BLaER1 treated with 17β-estradiol and CSF1 and Interleukin-3, amounts not matched to agents 10 nM and 100 nM (cell line): ENCODE measurements around the gene ROBO1.

Source experiments
- H3K27ac ChIP-seq, 11 experiments: shearing (Covaris generic); formaldehyde crosslinking; 2 replicates each; pipeline ENCODE4 v1.8.1; 2022
- H3K27me3 ChIP-seq, 11 experiments: shearing (Covaris generic); formaldehyde crosslinking; 2 replicates each; pipeline ENCODE4 v1.8.1; 2022
- H3K36me3 ChIP-seq, 11 experiments: shearing (Covaris generic); formaldehyde crosslinking; 2 replicates each; pipeline ENCODE4 v1.8.1; 2022
- H3K4me1 ChIP-seq, 10 experiments: shearing (Covaris generic); formaldehyde crosslinking; 2 replicates each; pipeline ENCODE4 v1.8.1; 2022
- H3K4me2 ChIP-seq, 11 experiments: shearing (Covaris generic); formaldehyde crosslinking; 2 replicates each; pipeline ENCODE4 v1.8.1; 2022
- H3K4me3 ChIP-seq, 10 experiments: shearing (Covaris generic); formaldehyde crosslinking; 2 replicates each; pipeline ENCODE4 v1.8.1; 2022
- H3K9ac ChIP-seq, 11 experiments: shearing (Covaris generic); formaldehyde crosslinking; 2 replicates each; pipeline ENCODE4 v1.8.1; 2022
- H3K9me3 ChIP-seq, 11 experiments: shearing (Covaris generic); formaldehyde crosslinking; replicated peaks in 1 of 11; 2 replicates each; pipeline ENCODE4 v1.8.1; 2022
- H4K20me1 ChIP-seq, 11 experiments: shearing (Covaris generic); formaldehyde crosslinking; 2 replicates each; pipeline ENCODE4 v1.8.1; 2022
- Cebpa-rat ChIP-seq, 11 experiments: shearing (Covaris generic); IDR thresholded peaks; 2 replicates each; pipeline ENCODE4 v1.8.1; 2022

Gene ROBO1

DNA sequence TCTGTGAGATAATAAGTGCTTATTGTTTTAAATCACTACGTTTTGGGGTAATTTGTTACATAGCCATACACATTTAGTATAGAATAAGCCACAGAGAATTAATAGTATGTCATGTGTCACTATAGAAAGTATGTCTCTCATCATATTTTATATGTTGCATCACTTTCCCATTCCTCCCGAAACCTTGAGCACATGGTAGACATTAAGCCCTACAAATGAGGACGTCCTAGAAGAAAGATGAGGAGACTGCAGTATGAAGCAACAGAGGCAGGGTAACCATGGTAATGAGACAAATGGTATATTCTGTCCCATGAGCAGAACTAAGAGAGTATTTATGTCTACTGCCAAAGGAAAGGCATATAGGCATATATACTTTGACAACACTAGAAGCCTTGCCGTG is 720.2 kb downstream of the ROBO1 start:
- peaks cover 15 to 31% (median 19%) of the 10 kb centered on the region in 11 experiments for H3K9me3 ChIP-seq
- H3K9ac ChIP-seq, result no peak overlapping the region
- H3K4me3 ChIP-seq, result no peak overlapping the region
- no peaks in the 10 kb centered on the region for H4K20me1 ChIP-seq
- no peaks in the 10 kb centered on the region for H3K36me3 ChIP-seq
- H3K4me2 ChIP-seq, result no peak overlapping the region
- H3K4me1 ChIP-seq, result no peaks in the 10 kb centered on the region
- H3K27me3 ChIP-seq, result no peaks in the 10 kb centered on the region
- no peak for TF ChIP-seq Cebpa-rat (IDR thresholded peaks at IDR 0.05)
- H3K27ac ChIP-seq, result no peak overlapping the region

DNA sequence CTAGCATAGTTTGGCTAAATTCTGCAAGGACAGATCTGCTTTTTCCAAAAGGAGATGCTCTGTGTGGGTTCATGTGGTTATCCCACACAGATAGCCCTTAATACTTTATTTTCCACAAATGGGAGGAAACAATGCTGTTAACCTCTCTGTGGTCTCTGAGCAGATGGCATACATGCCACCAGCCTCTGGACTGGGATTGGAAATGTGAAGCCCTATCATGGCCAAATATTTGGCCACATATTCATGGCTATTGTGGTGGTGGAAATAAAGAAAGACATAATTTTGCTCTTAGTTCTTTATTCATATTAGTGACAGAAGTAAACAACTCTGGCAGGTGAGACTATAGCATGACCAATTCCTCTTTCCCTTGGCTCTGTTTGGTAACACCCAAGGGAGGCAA is 726.2 kb downstream of the ROBO1 start:
- no peak overlapping the region for H3K27ac ChIP-seq
- no peaks in the 10 kb centered on the region for H3K4me1 ChIP-seq
- H3K4me2 ChIP-seq, result no peak overlapping the region
- no peak overlapping the region for H3K9ac ChIP-seq
- no peaks in the 10 kb centered on the region for H3K9me3 ChIP-seq
- no peaks in the 10 kb centered on the region for H3K27me3 ChIP-seq
- H4K20me1 ChIP-seq, result no peaks in the 10 kb centered on the region
- no peak for TF ChIP-seq Cebpa-rat (IDR thresholded peaks at IDR 0.05)
- H3K36me3 ChIP-seq, result no peaks in the 10 kb centered on the region
- no peak overlapping the region for H3K4me3 ChIP-seq

DNA sequence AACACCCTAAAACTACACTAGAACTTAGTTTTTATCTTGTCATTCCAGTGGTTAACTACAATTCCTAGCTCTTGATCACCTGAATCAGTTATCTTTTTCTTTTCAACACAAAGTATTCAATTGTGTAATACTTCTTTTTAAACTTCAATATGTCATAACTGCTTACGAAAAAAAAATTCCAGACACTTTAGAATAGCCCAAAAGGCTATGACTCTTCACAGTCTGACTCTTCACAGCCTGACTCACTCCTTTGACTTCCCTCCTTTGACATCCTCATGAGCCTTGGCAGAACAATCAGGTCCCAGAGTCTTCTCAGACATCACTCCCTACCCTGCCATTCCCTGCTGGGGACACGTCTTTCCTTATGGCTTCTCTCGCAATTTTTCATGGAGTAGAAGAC is 727.1 kb downstream of the ROBO1 start:
- Histone ChIP-seq H3K36me3 (no peaks in the 10 kb centered on the region), H4K20me1 (no peaks in the 10 kb centered on the region), H3K9ac (no peak overlapping the region), H3K4me3 (no peak overlapping the region), H3K4me1 (no peaks in the 10 kb centered on the region), H3K4me2 (no peak overlapping the region), H3K27ac (peak overlapping the region in 1 of 11 experiments; percentile 11; a peak in 1 of 22 replicates), H3K27me3 (no peaks in the 10 kb centered on the region), H3K9me3 (no peaks in the 10 kb centered on the region)
- TF ChIP-seq Cebpa-rat (IDR thresholded peaks at IDR 0.05), result no peak

DNA sequence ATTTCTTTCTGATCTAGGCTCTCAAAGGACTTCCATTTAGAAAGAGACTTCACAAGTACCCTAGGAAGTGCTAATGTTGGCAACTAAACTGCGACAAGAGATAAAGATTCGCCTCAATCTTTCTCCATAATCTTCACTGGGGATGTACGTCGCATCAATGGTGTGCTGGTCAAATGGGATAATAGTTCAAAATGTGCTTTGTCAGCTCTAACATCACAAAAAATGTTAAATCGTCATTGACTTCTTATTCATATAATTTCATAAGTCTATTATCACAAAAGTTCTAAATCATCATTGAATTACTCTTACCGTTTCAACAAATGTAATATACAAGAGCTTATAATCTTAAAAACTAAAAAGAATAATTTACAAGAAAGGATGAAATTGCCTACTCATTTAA is 727.7 kb downstream of the ROBO1 start:
- Histone ChIP-seq H3K4me1 (no peaks in the 10 kb centered on the region), H3K27ac (peak overlapping the region in 1 of 11 experiments; percentile 11; a peak in 1 of 22 replicates), H3K27me3 (no peaks in the 10 kb centered on the region), H3K4me3 (no peak overlapping the region), H4K20me1 (no peaks in the 10 kb centered on the region), H3K36me3 (no peaks in the 10 kb centered on the region), H3K9me3 (no peaks in the 10 kb centered on the region), H3K9ac (no peak overlapping the region), H3K4me2 (no peak overlapping the region)
- no peak for TF ChIP-seq Cebpa-rat (IDR thresholded peaks at IDR 0.05)

DNA sequence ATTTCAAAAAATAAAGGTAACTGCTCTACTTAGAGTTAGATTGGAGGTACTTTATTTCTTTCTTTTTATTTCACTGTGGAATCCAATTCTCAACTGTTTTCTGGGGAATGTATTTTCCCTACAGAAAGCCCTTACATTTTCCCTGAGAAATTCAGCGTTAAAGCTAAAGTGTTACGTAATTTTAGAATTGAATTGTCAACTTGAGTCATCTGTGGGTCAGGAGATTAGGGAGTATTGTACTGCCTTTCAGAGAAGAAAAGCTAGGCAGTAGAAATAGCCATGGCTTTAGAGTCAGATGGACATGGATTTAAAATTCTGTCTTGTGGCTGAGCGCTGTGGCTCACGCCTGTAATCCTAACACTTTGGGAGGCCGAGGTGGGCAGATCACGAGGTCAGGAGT is 728.6 kb downstream of the ROBO1 start:
- no peak overlapping the region for H3K9ac ChIP-seq
- H3K4me3 ChIP-seq, result no peak overlapping the region
- no peaks in the 10 kb centered on the region for H4K20me1 ChIP-seq
- no peaks in the 10 kb centered on the region for H3K9me3 ChIP-seq
- H3K4me2 ChIP-seq, result no peak overlapping the region
- TF ChIP-seq Cebpa-rat (IDR thresholded peaks at IDR 0.05), result no peak
- no peaks in the 10 kb centered on the region for H3K4me1 ChIP-seq
- no peak overlapping the region for H3K27ac ChIP-seq
- no peaks in the 10 kb centered on the region for H3K36me3 ChIP-seq
- no peaks in the 10 kb centered on the region for H3K27me3 ChIP-seq

DNA sequence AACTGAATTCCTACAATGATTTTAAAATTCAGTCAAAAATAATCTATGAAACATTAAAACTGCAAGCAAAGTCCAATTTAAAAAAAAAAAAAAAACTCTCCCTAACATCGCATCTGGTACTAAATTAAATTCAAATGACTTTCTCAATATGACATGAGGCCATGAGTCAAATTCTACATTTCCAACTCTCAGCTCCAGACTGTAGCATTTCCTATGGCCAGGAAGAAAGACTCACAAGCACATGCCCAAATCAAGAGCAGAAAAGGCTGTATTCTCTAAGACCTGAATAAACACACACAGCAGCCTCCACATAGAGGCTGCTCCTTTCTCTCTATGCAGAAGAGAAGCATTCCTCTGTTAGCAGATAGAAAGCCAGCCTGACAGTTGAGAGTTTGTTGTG is 729.2 kb downstream of the ROBO1 start:
- no peaks in the 10 kb centered on the region for H3K9me3 ChIP-seq
- H3K9ac ChIP-seq, result no peak overlapping the region
- no peak overlapping the region for H3K4me3 ChIP-seq
- H4K20me1 ChIP-seq, result no peaks in the 10 kb centered on the region
- H3K36me3 ChIP-seq, result no peaks in the 10 kb centered on the region
- no peak overlapping the region for H3K4me2 ChIP-seq
- H3K4me1 ChIP-seq, result no peaks in the 10 kb centered on the region
- no peak overlapping the region for H3K27ac ChIP-seq
- H3K27me3 ChIP-seq, result no peaks in the 10 kb centered on the region
- no peak for TF ChIP-seq Cebpa-rat (IDR thresholded peaks at IDR 0.05)

DNA sequence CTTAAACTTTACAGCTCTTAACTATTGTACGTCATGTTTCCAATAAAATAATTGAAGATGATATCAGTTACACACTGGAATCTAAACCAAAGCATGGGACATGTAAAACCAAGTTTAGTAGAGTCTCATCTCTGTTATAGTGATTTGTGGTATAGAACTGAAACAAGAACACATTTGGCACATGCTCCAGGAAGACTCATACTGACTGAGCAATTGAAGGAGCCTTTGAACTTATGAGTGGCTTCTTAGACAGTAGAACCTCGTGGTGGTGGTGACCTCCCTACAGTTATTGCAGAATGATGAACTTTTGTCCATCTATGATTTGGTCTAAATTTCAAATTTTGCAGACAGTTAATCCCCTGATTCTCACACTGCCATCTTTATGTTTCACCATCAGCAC is 729.7 kb downstream of the ROBO1 start:
- Histone ChIP-seq H3K4me3 (no peak overlapping the region), H3K27ac (no peak overlapping the region), H3K4me1 (no peaks in the 10 kb centered on the region), H3K9me3 (no peaks in the 10 kb centered on the region), H4K20me1 (no peaks in the 10 kb centered on the region), H3K36me3 (no peaks in the 10 kb centered on the region), H3K4me2 (no peak overlapping the region), H3K27me3 (no peaks in the 10 kb centered on the region), H3K9ac (no peak overlapping the region)
- TF ChIP-seq Cebpa-rat (IDR thresholded peaks at IDR 0.05), result no peak

DNA sequence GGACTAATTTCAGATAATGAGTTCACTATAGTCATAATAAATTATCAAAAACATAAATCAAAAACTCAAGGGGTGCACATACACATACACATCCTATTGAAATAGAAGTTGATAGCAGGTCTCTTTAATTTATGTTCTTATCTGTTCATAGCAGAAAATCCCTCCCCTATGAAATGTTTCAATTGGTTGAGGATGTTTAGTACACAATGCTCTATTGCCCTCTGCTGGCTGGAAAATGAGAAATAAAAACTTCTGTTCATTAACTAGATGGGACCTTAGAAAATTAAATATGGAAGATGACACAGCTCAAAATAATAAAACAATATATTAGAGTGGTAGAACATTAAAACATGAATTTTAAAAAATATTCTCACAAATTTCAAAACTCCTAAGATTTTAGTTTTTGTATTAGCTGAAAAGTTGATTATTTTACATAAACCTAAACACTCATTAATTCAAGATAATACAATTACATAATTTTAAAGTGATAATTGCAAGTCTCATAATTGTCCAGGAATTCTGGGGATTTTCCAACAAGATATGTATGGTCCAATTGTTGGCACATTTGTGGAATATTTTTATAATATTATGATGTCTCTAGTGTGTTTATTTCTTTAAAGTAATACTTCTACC is 735.0 kb downstream of the ROBO1 start:
- Histone ChIP-seq H3K4me2 (no peak overlapping the region), H3K27ac (no peak overlapping the region), H3K4me1 (no peaks in the 10 kb centered on the region), H3K4me3 (no peak overlapping the region), H3K27me3 (no peaks in the 10 kb centered on the region), H4K20me1 (no peaks in the 10 kb centered on the region), H3K36me3 (no peaks in the 10 kb centered on the region), H3K9ac (no peak overlapping the region), H3K9me3 (no peaks in the 10 kb centered on the region)
- TF ChIP-seq Cebpa-rat (IDR thresholded peaks at IDR 0.05), result no peak

DNA sequence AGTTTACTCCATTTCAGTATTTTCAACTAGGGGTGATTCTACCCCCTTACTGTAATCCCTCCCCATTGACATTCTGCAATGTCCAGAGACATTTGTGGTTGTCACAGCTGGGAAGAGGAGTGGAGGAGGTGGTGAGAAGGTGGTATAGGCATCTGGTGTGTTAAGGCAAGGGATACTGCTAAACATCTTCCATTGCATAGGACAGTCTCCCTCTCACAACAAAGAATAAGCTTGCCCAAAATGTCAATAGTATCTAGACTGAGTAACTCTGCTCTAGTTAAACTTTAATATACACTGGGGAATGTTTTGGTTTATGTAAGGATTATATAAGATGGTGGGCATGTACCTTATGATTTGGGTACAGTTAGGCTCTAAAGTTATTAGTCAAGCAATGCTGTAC is 737.6 kb downstream of the ROBO1 start:
- TF ChIP-seq Cebpa-rat (IDR thresholded peaks at IDR 0.05), result no peak
- H3K4me2 ChIP-seq, result no peak overlapping the region
- H3K36me3 ChIP-seq, result no peaks in the 10 kb centered on the region
- no peaks in the 10 kb centered on the region for H4K20me1 ChIP-seq
- H3K4me3 ChIP-seq, result no peak overlapping the region
- H3K9ac ChIP-seq, result no peak overlapping the region
- no peak overlapping the region for H3K27ac ChIP-seq
- no peaks in the 10 kb centered on the region for H3K4me1 ChIP-seq
- no peaks in the 10 kb centered on the region for H3K9me3 ChIP-seq
- no peaks in the 10 kb centered on the region for H3K27me3 ChIP-seq

DNA sequence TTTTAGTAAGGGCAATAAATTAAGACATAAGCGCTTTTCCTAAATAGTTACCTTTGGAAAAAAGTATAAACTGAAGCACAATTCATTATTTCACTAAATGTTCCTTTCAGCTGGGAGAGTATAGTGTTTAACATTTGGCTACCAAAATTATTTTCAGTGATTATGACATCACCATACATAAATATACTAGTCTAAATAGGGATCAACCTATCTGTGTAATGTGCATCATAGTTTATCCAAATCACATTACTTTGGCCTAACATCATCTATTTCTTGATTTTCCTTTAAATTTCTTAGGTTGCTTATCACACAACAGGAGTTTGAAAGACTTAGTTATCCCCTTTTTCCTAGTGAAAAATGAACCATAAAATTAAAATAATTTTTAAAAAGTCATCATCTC is 738.9 kb downstream of the ROBO1 start:
- no peak for TF ChIP-seq Cebpa-rat (IDR thresholded peaks at IDR 0.05)
- Histone ChIP-seq H3K4me2 (no peak overlapping the region), H3K4me3 (no peak overlapping the region), H4K20me1 (no peaks in the 10 kb centered on the region), H3K9ac (no peak overlapping the region), H3K36me3 (no peaks in the 10 kb centered on the region), H3K27ac (no peak overlapping the region), H3K9me3 (no peaks in the 10 kb centered on the region), H3K27me3 (no peaks in the 10 kb centered on the region), H3K4me1 (no peaks in the 10 kb centered on the region)
